Measurements from ENCODE around the gene CCNF. TPM values are rescaled to one million over a fixed set of nuclear protein-coding genes. Genes with fewer than 3 reads are reported as not detected.

CCNF gene
- polyA plus RNA-seq, 1 donor (not counting 4 experiments of a cell fraction or from before 2014, with no cell fraction given): 3.5 TPM

DNA sequence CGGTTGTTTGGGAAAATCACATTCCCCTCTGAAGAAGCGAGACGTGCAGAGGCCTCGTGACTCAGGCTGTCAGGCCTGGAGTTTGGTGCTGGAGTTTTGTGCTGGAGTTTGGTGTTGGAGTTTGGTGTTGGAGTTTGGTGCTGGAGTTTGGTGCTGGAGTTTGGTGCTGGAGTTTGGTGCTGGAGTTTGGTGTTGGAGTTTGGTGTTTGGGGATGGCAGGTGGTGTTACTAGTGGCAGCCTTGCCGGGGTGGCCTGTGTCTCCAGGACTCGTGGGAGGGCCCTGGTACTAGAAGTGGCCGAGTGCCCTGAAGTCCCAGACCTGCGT, 58.2 kb downstream of the CCNF start:
- Histone ChIP-seq H3K27ac (ENCODE audit: control insufficient read depth, insufficient read depth, low read length) (no peak overlapping the region), H3K4me1 (ENCODE audit: control insufficient read depth, extremely low read depth, insufficient read depth, low read length) (peaks cover 3% of the 10 kb centered on the region), H3K9me1 (ENCODE audit: control insufficient read depth, extremely low read depth, insufficient read depth, low read length) (no peaks in the 10 kb centered on the region), H3K9me3 (ENCODE audit: control insufficient read depth, low read depth, low read length) (no peaks in the 10 kb centered on the region), H2AFZ (ENCODE audit: control insufficient read depth, low read length) (peak overlapping the region; percentile 35), H3K36me3 (ENCODE audit: control insufficient read depth in 2 of 2, extremely low read depth in 1 of 2, insufficient read depth in 2 of 2, low read length in 2 of 2) (no peaks in the 10 kb centered on the region), H3K79me2 (ENCODE audit: control insufficient read depth, insufficient read depth, low read length) (no peaks in the 10 kb centered on the region), H4K20me1 (ENCODE audit: control insufficient read depth, extremely low read depth, insufficient read depth, low read length) (peaks cover 3% of the 10 kb centered on the region), H3K4me2 (ENCODE audit: control insufficient read depth, extremely low read depth, insufficient read depth, low read depth, low read length) (peak overlapping the region; percentile 43), H3K4me3 (ENCODE audit: control insufficient read depth in 2 of 3, extremely low read depth in 1 of 3, insufficient read depth in 2 of 3, low read depth in 1 of 3, low read length in 3 of 3) (no peak overlapping the region), H3K9ac (ENCODE audit: control insufficient read depth, extremely low read depth, insufficient read depth, low read length) (no peak overlapping the region), H3K27me3 (ENCODE audit: control insufficient read depth, extremely low read depth, insufficient read depth, low read length) (no peaks in the 10 kb centered on the region)
- FAIRE-seq (no peak), DNase-seq (ENCODE audit: low read depth, low spot score) (no peak)
- TF ChIP-seq EZH2 (IDR thresholded peaks at IDR 0.05; ENCODE audit: low read length) (no peak), CTCF (optimal IDR thresholded peaks at IDR 0.05 in 1 of 3, IDR thresholded peaks at IDR 0.05 in 1 of 3, conservative IDR thresholded peaks at IDR 0.05 in 1 of 3; ENCODE audit: extremely low read depth in 1 of 3, insufficient read depth in 2 of 3, low read length in 3 of 3) (no peak)
- dilution Hi-C loops (cut with MboI; ENCODE audit: extremely low pct_ligation_motif_present, low sequenced_read_pairs): no loop called here

DNA sequence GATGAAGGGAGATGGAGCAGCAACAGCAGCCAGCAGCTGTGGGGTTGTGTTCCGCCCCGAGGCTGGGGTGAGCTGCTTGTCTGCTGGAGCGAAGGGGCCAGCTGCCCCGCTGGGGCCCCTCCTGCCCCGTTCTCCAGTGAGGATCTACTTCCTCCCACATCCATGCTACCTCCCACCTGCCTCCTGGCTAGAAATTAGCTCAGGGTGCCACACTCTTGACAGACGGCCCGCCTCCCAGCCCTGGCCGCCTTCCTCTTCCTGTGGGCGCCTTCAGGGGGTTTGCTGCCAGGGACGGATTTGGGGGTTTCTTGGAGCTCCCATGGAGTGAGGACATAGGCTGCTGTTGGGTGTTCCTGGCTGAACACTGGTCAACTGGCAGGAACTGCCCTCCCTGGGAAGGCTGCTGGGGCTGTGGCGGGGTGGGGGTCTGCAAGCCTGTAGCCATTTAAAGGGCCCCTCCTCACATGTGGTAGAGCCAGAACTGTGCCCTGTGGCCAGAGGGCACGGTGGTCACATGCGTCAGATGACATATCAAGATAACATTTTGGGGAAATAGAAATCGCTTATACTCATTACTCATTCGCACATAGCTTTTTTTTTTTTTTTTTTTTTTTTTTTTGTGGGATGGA, 58.8 kb downstream of the CCNF start:
- Histone ChIP-seq H3K9me1 (ENCODE audit: control insufficient read depth, extremely low read depth, insufficient read depth, low read length) (no peaks in the 10 kb centered on the region), H3K36me3 (ENCODE audit: control insufficient read depth in 2 of 2, extremely low read depth in 1 of 2, insufficient read depth in 2 of 2, low read length in 2 of 2) (no peaks in the 10 kb centered on the region), H3K79me2 (ENCODE audit: control insufficient read depth, insufficient read depth, low read length) (no peaks in the 10 kb centered on the region), H3K27me3 (ENCODE audit: control insufficient read depth, extremely low read depth, insufficient read depth, low read length) (no peaks in the 10 kb centered on the region), H4K20me1 (ENCODE audit: control insufficient read depth, extremely low read depth, insufficient read depth, low read length) (peaks cover 3% of the 10 kb centered on the region), H3K9ac (ENCODE audit: control insufficient read depth, extremely low read depth, insufficient read depth, low read length) (no peak overlapping the region), H3K9me3 (ENCODE audit: control insufficient read depth, low read depth, low read length) (no peaks in the 10 kb centered on the region), H3K4me3 (ENCODE audit: control insufficient read depth in 2 of 3, extremely low read depth in 1 of 3, insufficient read depth in 2 of 3, low read depth in 1 of 3, low read length in 3 of 3) (no peak overlapping the region), H3K4me2 (ENCODE audit: control insufficient read depth, extremely low read depth, insufficient read depth, low read depth, low read length) (no peak overlapping the region), H3K27ac (ENCODE audit: control insufficient read depth, insufficient read depth, low read length) (no peak overlapping the region), H3K4me1 (ENCODE audit: control insufficient read depth, extremely low read depth, insufficient read depth, low read length) (peaks cover 3% of the 10 kb centered on the region), H2AFZ (ENCODE audit: control insufficient read depth, low read length) (no peak overlapping the region)
- FAIRE-seq (no peak), DNase-seq (ENCODE audit: low read depth, low spot score) (no peak)
- no peak for TF ChIP-seq EZH2 (IDR thresholded peaks at IDR 0.05; ENCODE audit: low read length)
- TF ChIP-seq CTCF (optimal IDR thresholded peaks at IDR 0.05 in 1 of 3, IDR thresholded peaks at IDR 0.05 in 1 of 3, conservative IDR thresholded peaks at IDR 0.05 in 1 of 3; ENCODE audit: extremely low read depth in 1 of 3, insufficient read depth in 2 of 3, low read length in 3 of 3): no peak
- dilution Hi-C loops (cut with MboI; ENCODE audit: extremely low pct_ligation_motif_present, low sequenced_read_pairs): no loop called here

Measured in keratinocyte (primary cell).